ENCODE measurements around the gene GH1. TPM values are rescaled to one million over a fixed set of nuclear protein-coding genes. Genes with fewer than 3 reads are reported as not detected.
"Not testable (repeated sequence)": the region's sequence is repeated elsewhere in the genome, so short reads cannot be mapped to it uniquely, and the experiment has no call there.

The GH1 gene
- total RNA-seq: not detected
- long read RNA-seq: 0 reads

GRCh38 chr17:63918789-63919305 is at the start of gene GH1:
Gene GH1 (minus strand): TSS chr17:63918839. CDS start chr17:63918776, 63 bp downstream.
- intact Hi-C loops (cut with DNase I): loop anchor here (2.0 to 5.0 kb wide), 3 partner anchors 72 to 213 kb away; partner anchors contain the start of gene ERN1
- not testable (repeated sequence) for DNase-seq (ENCODE audit: low spot score)

- no peak for DNase-seq (ENCODE audit: low spot score)
- intact Hi-C loops (cut with DNase I): no loop called here
Observed at GRCh38 chr17:63967953-63968352, 49.3 kb upstream of the GH1 start.

- no peak for DNase-seq (ENCODE audit: low spot score)
Observed at GRCh38 chr17:63966646-63967264, 48.1 kb upstream of the GH1 start.

GRCh38 chr17:63963123-63963522 is 44.5 kb upstream of the GH1 start:
- no peak for DNase-seq (ENCODE audit: low spot score)
- intact Hi-C loops (cut with DNase I): no loop called here

More at GRCh38 chr17:63966646-63967264, 48.1 kb upstream of the GH1 start:
- intact Hi-C loops (cut with DNase I): no loop called here

GRCh38 chr17:63962298-63962744 is 43.7 kb upstream of the GH1 start:
- intact Hi-C loops (cut with DNase I): no loop called here
- DNase-seq (ENCODE audit: low spot score): no peak

GRCh38 chr17:63961355-63962212 is 42.9 kb upstream of the GH1 start:
- DNase-seq (ENCODE audit: low spot score): peak; percentile 82
- intact Hi-C loops (cut with DNase I): no loop called here

- DNase-seq (ENCODE audit: low spot score): no peak
- intact Hi-C loops (cut with DNase I): no loop called here
Observed at GRCh38 chr17:63960430-63960829, 41.8 kb upstream of the GH1 start.

- intact Hi-C loops (cut with DNase I): no loop called here
- no peak for DNase-seq (ENCODE audit: low spot score)
Observed at GRCh38 chr17:63960006-63960405, 41.4 kb upstream of the GH1 start.

GRCh38 chr17:63956296-63956920 is 37.8 kb upstream of the GH1 start:
- intact Hi-C loops (cut with DNase I): no loop called here
- DNase-seq (ENCODE audit: low spot score): no peak

- intact Hi-C loops (cut with DNase I): no loop called here
Observed at GRCh38 chr17:63955791-63956190, 37.2 kb upstream of the GH1 start.

GRCh38 chr17:63955232-63955631 is 36.6 kb upstream of the GH1 start:
- intact Hi-C loops (cut with DNase I): no loop called here
- no peak for DNase-seq (ENCODE audit: low spot score)

More at GRCh38 chr17:63955791-63956190, 37.2 kb upstream of the GH1 start:
- no peak for DNase-seq (ENCODE audit: low spot score)

GRCh38 chr17:63954402-63955063 is 35.9 kb upstream of the GH1 start:
- intact Hi-C loops (cut with DNase I): no loop called here
- DNase-seq (ENCODE audit: low spot score): no peak

- intact Hi-C loops (cut with DNase I): no loop called here
- DNase-seq (ENCODE audit: low spot score): no peak
Observed at GRCh38 chr17:63950940-63951907, 32.6 kb upstream of the GH1 start.

- intact Hi-C loops (cut with DNase I): loop anchor here (5.0 kb wide), 1 partner anchor 38 kb away; no protein-coding TSS in a partner anchor
Observed at GRCh38 chr17:63949576-63950250, 31.1 kb upstream of the GH1 start.

GRCh38 chr17:63948521-63948920 is 29.9 kb upstream of the GH1 start:
- no peak for DNase-seq (ENCODE audit: low spot score)
- intact Hi-C loops (cut with DNase I): loop anchor here (5.0 kb wide), 1 partner anchor 39 kb away; no protein-coding TSS in a partner anchor

More at GRCh38 chr17:63949576-63950250, 31.1 kb upstream of the GH1 start:
- no peak for DNase-seq (ENCODE audit: low spot score)

GRCh38 chr17:63947711-63948330 is 29.2 kb upstream of the GH1 start:
- no peak for DNase-seq (ENCODE audit: low spot score)
- intact Hi-C loops (cut with DNase I): loop anchor here (5.0 kb wide), 1 partner anchor 39 kb away; no protein-coding TSS in a partner anchor

Measured in cardiac septum (tissue), 1 donor.